ENCODE measurements around the gene KCNQ1. TPM values are rescaled to one million over a fixed set of nuclear protein-coding genes. Genes with fewer than 3 reads are reported as not detected.

The KCNQ1 gene
- total and polyA plus RNA-seq, 8 donors, result 14.0 to 61.1 (median 46.7) TPM

GRCh38 chr11:2828585-2829330 is 383.9 kb downstream of the KCNQ1 start:
- Histone ChIP-seq H3K27me3 (no peaks in the 10 kb centered on the region), H3K4me1 (no peaks in the 10 kb centered on the region), H3K9me3 (no peaks in the 10 kb centered on the region), H3K27ac (no peak overlapping the region), H3K4me3 (no peak overlapping the region), H3K36me3 (no peaks in the 10 kb centered on the region)
- WGBS, 2 donors, result 88 to 93% methylated on average over 4 of the region's 4 CpGs
- DNase-seq (peak in 2 of 6 donors; percentile 6 to 8), ATAC-seq (no peak), FAIRE-seq (no peak)
- no peak for TF ChIP-seq CTCF (IDR thresholded peaks at IDR 0.05)
- intact Hi-C loops (cut with DNase I), result no loop called here

GRCh38 chr11:2830030-2830812 is 385.4 kb downstream of the KCNQ1 start:
- no peak for TF ChIP-seq CTCF (IDR thresholded peaks at IDR 0.05)
- Histone ChIP-seq H3K36me3 (no peaks in the 10 kb centered on the region), H3K27me3 (no peaks in the 10 kb centered on the region), H3K4me3 (no peak overlapping the region), H3K4me1 (no peaks in the 10 kb centered on the region), H3K9me3 (no peaks in the 10 kb centered on the region), H3K27ac (no peak overlapping the region)
- ATAC-seq (no peak), FAIRE-seq (no peak), DNase-seq (peak in 3 of 6 donors; percentile 14 to 47 (median 30))
- WGBS, 2 donors, result 90 to 95% methylated on average over 8 of the region's 8 CpGs
- intact Hi-C loops (cut with DNase I), result no loop called here

GRCh38 chr11:2830886-2831285 is 386.1 kb downstream of the KCNQ1 start:
- H3K4me1 ChIP-seq, result no peaks in the 10 kb centered on the region
- ATAC-seq (no peak), FAIRE-seq (no peak), DNase-seq (peak in 3 of 6 donors; percentile 12 to 41 (median 29))
- no peak overlapping the region for H3K27ac ChIP-seq
- no peaks in the 10 kb centered on the region for H3K36me3 ChIP-seq
- H3K27me3 ChIP-seq, result no peaks in the 10 kb centered on the region
- WGBS, 2 donors, result 96 to 99% methylated on average over 8 of the region's 8 CpGs
- H3K4me3 ChIP-seq, result no peak overlapping the region
- TF ChIP-seq CTCF (IDR thresholded peaks at IDR 0.05), result no peak
- intact Hi-C loops (cut with DNase I), result no loop called here
- no peaks in the 10 kb centered on the region for H3K9me3 ChIP-seq

- FAIRE-seq, result no peak
Observed at GRCh38 chr11:2831781-2832532, 387.1 kb downstream of the KCNQ1 start.

More at GRCh38 chr11:2831781-2832532, 387.1 kb downstream of the KCNQ1 start:
- Histone ChIP-seq H3K4me3 (no peak overlapping the region), H3K9me3 (no peaks in the 10 kb centered on the region), H3K36me3 (no peaks in the 10 kb centered on the region), H3K27me3 (no peaks in the 10 kb centered on the region), H3K27ac (no peak overlapping the region), H3K4me1 (no peaks in the 10 kb centered on the region)
- 92 to 94% methylated on average over 14 of the region's 14 CpGs for WGBS, 2 donors
- ATAC-seq (no peak), DNase-seq (peak in 3 of 6 donors; percentile 18 to 49 (median 42))
- no peak for TF ChIP-seq CTCF (IDR thresholded peaks at IDR 0.05)
- intact Hi-C loops (cut with DNase I), result no loop called here
